GM19463 (cell line): ENCODE results near the gene GPR89A.
"Not testable (repeated sequence)": the region's sequence is repeated elsewhere in the genome, so short reads cannot be mapped to it uniquely, and the experiment has no call there.

Experiments used
- ATAC-seq: cut with Tn5 transposase; IDR thresholded peaks from one replicate; pipeline ENCODE4 v1.9.1; 2021; ENCODE audit warnings: mild to moderate bottlenecking, moderate library complexity; ENCODE audit not compliant: unreplicated experiment

The GPR89A gene

DNA sequence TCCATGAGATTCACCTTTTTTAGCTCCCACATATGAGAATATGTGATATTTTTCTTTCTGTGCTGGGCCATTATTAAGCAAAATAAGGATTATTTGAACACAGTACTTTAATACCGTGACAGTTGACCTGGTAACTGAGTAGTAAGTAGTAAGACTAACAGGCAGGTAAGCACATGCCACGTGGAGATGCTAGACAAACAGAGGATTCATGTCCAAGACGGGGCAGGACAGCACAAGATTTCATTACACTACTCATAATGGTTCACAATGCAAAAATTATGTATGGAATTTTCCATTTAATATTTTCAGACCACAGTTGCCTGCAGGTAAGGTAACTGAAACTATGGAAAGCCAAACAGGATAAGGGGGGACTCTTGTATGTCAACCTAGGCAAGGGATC is 77.1 kb downstream of the GPR89A start:
- ATAC-seq, result not testable (repeated sequence)

DNA sequence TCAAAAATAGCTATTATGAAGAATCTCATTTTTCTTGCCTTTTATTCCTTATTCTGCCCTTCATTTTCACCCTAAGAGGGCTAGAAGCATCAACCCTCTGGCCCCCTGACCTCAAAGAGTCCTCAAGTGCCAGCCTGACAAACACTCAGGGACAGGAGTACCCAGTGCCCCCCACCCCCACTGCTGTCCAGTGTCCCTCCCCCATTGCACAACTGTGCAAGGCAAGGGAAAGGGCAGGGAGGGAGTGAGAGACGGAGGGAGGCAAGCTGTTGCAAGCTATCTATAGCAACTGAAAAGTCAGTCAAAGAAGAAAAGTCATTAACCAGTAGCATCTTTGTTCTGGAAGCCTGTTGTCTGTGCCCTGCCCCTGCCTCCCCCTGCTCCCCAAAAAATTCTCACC is 78.3 kb downstream of the GPR89A start:
- not testable (repeated sequence) for ATAC-seq

DNA sequence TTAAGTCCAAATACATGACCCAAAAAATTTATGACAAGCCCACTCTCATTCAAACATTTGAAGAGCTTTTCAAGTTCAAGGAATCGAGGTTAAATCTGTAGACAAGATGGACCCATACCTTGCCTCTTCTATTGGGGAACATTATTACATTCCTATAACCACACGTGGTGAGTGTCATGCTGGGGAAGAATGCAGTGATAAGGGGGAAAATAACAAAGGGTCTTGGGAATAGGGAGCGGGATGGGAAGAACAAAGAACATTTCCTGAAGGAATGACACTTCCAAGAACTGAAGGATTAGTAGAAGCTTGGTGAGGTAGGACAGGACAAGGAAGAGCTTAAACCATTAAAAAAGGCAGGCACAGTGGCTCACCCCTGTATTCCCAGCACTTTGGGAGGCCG is 80.5 kb downstream of the GPR89A start:
- no peak for ATAC-seq

DNA sequence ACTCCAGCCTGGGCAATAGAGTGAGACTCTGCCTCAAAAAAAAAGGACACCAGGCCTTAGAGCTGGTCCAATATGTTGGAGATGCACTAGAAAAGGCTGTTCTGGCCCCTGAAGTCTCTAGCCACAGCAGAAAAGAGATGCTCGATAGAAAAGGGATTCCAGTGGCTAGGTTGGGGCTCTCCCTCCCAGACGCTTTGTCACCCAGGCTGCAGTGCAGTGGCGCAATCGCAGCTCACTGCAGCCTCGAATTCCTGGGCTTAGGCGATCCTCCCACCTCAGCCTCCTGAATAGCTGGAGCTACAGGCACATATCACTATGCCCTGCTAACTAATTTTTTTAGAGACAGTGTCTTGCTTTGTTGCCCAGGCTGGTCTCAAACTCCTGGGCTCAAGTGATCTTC is 81.1 kb downstream of the GPR89A start:
- no peak for ATAC-seq

DNA sequence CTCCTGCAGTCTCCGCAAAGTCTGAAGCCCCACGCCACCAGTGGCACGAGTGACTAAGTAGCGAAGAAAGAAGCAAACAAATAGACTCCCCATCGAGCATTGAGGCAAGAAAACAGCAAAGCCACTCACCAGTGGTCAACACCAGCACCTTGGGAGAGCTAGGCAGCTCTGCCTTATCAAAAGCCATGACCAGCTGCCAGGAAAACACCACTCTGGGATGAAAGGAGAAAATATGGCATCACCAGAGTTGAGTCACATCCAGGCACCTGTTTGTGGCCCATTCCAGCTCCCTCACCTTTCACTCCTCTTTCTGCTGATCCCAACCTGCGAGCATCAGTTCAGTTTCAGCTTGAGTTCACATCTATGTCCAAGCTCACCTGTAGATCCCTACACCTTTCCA is 82.1 kb downstream of the GPR89A start:
- ATAC-seq, result no peak

DNA sequence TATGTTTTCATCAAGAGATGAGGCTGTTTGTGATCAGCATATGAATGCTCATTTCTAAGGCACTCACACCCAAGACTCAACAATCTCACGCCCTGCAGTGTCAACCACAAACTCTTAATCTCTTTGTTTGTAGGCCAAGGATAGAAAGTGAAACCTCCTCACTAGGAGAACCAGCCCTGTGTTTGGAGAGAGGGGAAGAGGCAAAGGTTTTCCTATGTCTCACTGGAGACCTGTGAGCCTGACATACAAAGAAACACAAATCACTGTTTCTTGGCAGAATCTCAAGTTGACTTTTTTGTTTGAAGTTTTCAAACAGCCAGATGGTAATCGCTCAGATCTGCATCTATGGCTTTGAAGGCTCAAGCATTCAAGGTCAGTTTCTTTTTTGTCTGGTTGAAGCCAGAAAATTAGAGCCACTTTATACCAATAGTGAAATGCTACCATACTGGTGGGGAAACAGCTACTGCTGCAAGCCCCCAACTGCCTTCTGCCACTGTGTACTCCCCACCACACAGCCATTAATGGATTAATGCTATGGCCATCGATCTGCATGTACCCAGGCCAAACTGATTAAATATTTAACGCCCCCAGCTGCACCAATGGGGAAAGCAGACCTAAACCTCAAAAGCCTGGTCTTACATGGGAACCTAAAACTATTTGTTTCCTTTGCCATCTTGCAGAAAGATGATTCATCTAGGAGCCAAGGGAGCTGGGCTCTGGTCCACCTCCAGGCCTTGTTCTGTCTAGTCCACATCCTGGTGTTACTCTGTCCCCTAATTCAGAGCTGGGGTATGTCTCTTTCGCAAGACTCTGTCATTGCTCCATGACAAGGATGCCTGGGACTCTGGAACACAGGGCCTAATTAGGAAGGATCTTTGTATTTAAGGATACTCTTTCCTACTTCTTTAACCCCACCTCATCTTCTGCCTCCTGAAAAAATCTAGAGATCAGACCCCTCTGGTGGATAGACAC is 83.1 kb downstream of the GPR89A start:
- ATAC-seq, result peak; percentile 81

DNA sequence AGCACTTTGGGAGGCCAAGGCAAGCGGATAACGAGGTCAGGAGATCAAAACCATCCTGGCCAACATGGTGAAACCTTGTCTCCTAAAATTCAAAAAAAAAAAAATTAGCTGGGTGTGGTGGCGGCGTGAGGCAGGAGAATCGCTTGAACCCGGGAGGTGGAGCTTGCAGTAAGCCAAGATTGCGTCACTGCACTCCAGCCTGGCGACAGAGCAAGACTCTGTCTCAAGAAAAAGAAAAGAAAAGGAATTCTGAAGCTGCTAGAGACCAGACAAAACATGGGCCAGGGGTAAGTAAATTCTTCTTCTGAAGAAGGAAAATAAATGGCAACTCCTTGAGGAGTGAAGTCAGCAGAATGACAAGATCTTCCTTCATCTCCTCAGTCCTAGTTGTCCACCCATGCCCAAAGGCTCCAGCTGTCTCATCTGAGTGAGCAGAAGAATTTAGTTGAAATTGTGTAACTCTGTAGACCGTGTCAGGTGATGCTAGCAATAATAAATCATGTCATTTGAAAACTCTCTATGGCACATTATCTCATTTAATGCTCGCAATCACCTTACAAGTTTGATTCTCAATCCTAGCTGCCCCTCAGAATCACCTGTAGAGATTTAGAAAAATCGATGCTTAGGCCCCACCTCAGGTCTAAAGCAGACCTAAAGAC is 85.1 kb downstream of the GPR89A start:
- no peak for ATAC-seq

DNA sequence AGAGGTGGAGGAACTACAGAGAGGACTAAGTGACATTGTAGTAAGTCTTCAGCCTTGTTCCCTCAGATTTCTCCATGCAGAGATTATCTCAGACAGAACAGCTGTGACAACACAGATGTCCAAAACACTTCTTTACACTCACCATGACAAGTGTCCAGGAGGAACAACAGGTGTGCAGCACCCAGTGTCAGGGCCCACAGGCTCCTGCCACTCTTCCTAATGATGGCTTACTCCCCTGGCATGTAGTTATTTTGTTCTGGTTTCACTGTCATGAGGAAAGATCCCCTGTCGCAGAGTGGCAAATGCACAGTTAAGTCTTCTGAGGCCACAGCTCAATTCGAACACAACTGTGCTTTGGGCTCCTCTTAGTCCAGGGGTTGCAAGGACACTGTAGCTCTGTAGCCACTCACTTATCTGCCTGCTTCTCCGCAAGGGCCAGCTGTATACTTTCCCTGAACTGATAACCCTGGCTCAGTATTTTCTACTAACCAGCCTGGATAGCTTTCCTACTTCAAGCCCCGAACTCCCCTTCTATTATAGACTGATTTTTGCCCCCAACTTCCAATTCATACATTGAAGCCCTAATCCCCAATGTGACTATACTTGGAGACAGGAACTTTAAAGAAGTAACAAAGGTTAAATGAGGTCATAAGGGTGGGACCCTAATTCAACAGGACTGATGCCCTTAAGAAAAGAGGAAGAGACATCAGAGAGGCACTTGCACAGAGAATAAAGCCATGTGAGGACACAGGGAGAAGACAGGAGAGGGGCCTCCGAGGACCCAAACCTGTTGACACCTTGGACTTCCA is 88.2 kb downstream of the GPR89A start:
- no peak for ATAC-seq

DNA sequence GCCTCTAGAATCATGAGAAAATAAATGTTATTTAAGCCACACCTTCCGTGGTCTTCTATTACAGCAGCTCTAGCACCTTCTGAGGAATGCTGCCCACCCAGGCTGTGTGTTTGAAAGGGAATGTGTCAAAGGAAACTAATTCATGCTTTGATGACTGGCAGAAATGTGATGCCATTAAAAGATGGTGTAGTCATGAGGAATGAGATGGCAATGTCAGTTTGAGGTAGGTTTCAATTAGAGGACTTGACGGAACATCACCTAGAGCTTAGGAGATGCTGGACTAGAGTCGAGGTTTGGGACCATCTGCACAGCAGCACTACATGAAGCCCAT is 88.8 kb downstream of the GPR89A start:
- no peak for ATAC-seq

DNA sequence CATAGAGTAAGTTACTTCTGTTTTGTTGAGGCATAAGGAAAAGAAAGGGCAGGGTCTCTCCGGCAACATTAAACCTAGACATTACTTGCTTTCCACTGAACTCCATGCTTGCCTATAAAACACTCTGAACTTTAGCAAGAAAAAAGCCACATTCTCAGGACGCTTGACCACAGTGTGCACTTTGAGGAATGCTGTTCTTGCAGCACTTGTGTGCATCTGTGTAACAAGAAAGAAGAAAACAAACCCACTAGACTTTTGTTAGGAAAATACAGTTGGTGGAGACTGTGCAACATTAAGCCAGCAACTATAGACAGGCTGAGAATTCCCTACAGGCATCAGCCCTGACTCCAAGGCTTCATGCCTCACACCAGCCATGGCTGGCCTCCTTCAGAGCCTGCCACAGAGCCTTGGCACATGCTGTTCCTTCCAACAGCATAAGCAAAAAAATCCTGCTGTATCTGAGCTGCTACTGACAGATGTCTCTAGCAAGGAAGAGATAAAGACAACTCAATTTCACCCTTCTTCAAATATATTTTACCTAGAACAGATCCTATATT is 93.6 kb downstream of the GPR89A start:
- no peak for ATAC-seq

DNA sequence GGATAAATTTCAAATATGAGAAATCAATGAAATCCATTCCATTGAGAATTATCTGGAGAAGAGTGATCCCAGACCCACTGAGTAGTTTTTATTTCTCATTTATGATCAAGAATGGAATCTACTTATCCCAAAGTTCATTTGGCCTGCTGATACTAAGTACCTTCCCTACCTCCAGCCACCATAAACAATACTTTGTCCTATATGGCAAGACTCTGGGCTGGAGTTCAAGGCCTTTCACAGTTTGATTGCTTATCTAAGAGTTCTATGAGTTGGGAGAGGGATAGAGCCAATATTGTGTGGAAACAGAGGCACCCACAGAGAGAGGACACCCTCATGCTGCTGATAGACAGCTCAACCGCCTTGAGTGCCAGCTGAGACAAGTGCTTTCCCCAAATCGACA is 94.3 kb downstream of the GPR89A start:
- ATAC-seq, result no peak

DNA sequence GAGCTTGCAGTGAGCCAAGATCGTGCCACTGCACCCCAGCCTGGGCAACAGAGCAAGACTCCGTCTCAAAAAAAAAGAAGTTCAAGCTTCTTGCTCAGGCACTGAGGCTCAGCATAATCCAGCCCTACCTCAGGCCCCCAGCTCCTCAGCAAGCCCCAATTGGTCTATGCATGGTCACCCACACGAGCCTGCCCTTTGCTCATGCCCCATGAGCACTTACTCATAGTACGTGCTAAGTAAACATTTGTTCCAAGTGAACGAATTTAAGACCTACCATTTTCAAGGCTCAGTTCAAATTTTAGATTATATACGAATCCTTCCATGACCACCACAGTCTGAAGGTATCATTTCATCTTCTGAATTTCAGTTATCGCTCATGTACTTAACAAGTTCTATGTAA is 95.0 kb downstream of the GPR89A start:
- no peak for ATAC-seq

DNA sequence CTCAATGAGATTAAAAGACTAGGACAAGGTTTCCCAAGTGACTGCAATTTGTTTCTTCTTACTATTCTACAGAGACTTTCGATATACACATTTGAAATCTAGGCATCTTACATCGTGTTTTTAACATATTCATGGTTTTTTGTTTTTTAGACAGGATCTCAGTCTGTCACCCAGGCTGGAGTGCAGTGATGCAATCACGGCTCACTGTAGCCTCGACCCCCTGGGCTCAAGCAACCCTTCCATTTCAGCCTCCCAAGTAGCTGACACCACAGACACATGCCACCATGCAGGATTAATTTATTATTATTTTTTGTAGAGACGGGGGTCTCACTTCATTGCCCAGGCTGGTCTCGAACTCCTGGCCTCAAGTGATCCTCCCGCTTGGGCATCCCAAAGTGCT is 97.8 kb downstream of the GPR89A start:
- no peak for ATAC-seq

DNA sequence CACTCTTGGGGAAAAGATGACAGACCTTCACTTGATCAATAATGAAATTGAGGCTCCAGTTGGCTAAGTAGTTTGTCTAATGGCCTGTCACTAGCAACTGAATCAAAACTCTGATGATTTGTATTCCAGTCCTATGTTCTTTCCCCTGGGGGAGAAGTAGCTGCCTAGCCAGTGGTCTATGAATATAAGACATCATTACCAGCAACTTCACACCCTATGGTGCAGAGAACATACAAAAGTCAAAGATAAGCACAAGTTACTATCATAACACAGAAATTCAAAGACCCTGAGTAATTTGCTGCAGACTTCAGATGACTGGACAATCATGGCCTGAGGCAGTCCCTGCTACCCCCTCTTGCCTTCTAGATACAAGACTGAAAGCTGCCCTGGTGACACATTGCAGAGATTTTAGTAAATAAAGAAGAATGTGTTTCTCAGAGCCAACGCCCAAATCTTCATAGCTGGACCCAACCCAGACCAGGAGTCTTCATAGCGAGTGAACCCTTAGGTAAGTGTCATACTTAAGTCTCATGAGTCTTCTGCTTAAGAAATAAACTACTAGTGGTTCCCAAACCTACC is 98.4 kb downstream of the GPR89A start:
- no peak for ATAC-seq

DNA sequence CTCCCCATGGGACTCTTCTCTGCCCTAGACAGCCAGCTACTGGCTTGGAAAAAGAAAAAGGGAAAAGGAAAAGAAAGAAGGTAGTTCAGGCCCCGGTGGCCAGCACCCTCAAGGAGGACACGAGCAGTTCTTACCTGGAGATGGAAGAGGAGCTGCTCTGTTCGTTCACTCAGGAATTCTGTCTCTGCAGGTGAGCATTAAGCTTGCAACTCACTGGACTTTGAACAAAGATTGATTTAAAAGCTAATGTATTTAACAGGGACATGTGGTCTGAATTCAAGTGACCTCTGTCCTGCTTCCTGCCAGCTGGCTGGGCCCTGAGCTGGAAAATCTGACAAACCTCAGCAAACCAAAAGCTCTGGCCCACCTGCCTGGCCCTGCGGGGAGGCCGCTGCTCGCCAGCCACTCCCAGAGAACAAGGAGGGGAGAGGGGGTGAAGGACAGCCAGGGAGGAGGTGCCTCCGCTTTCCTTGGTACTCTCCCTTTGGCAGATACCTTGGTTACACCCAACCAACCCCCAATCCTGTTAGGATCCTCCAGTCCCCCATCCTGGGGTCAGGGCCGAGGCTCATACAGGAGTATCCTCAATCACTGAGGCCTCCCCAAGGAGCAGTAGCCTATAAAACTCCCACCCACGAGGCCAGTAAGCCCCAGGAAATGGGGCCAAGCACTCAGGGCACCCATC is 99.5 kb downstream of the GPR89A start, which contains the start of gene PDZK1:
Gene PDZK1, minus strand, starts transcription at position 186 of the 685 bp plus-strand sequence. CDS start 19,347 bp downstream, outside the sequence.
- ATAC-seq, result no peak

DNA sequence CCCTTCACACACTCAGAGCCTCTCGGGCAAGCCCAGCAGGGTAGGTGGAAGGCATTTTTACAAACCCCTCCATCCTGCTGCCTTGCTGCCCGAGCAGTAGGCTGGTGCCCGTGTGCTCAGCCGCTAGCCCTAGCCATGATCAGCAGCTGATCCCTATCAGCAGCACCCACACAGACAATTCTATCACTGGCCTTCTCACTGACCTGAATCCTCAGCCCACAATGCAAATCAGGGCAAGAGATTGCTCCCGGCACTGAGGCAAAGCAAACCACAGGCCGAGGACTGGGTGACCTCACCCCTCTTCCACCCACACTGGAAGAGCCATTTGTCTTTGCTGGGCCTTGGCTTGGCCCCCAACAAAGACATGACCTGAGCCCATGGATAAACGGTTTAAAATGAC is 100.3 kb downstream of the GPR89A start:
- peak; percentile 65 for ATAC-seq

DNA sequence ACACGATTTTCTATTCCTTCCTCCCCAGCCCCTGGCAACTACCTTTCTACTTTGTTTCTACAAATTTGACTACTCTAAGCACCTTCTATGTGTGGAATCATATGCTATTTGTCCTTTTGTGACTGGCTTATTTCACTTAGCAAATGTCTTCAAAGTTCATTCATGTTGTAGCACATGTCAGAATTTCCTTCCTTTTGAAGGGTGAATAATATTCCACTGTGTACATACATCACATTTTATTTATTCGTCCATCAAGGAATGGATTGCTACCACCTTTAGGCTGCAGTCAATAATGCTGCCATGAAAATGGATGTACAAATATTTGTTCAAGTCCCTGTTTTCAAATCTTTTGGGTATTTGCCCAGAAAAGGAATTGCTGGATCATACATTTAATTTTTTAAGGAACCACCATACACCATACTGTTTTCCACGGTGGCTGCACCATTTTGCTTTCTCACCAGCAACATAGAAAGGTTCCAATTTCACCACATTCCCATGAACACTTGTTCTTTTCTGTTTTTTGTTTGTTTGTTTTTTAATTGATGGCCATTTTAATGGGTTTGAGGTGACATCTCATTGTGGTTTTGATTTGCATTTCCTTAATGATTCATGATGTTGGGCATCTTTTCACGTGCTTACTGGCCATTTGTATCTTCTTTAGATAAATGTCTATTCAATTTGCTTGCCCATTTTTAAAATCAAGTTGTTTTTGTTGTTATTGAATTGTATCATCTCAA is 102.7 kb downstream of the GPR89A start:
- ATAC-seq, result no peak

DNA sequence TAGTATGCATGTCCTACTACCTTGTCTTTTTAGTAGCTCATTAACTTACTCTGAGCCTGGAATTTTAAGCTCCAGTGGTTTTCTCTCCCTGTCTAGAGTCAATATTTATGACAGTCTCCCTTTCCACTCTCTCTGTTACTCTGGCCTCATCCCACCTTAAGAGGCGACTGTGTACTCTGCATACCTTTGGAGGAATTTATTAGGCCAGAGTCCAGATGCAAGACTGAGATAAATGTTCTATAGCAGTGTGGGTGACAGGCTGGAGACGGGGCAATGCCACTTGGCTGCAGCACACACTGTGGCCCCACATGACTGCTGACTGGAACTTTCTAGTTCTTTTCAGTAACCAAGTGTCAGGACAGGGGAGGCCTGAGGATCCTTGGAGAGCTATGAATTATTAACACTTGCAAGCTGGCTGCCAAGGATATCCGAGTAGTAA is 103.4 kb downstream of the GPR89A start:
- ATAC-seq, result no peak

DNA sequence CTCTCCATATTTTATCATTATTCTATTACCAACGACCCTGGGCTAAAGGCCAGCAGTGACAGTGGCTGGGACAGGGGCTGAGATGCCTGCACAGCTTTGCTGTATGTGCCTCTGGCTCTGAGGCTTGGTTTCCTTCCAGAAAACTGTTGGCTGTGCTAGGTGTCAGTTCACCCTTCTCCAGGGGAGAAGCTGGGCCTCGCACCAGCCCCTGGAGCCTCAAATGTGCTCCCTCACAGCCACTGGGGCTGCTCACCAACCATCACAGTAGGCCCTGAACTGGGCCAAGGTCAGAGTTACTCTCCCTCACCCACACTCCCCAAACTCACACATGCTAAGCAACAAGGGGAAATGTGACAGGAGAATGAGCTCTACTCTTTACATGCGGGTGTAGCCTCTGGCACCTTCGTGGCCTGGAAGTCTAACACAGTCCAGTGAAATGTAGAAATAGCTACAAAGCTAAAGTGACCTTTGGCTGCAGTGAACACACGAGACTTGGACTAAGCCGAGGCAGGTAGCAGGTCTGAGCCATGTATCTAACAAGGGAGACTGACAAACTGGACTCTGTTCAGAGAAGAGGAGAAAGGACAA is 106.8 kb downstream of the GPR89A start:
- no peak for ATAC-seq
